A673 (cell line): ENCODE results near the gene RNF208. TPM values are rescaled to one million over a fixed set of nuclear protein-coding genes. Genes with fewer than 3 reads are reported as not detected.
A peak's percentile ranks its signal among the peaks of the same experiment; 100 is the strongest.

Experiments
- BruUV-seq: library from RNA; stranded (reverse); fragments of 400-500 nt; replicated peaks from 2 replicates; lab custom pipeline; 2021; lab: Mats Ljungman, UMichigan
- CTCF ChIA-PET: fragments of 300-600 bp; sonication (Branson Sonifier 250); formaldehyde crosslinking; loops from one replicate; lab custom pipeline; 2022; ENCODE audit warnings: antibody characterized with exemption; lab: Charles Lee
- POLR2A ChIA-PET: fragments of 300-600 bp; sonication (Branson Sonifier 250); formaldehyde crosslinking; loops from one replicate; lab custom pipeline; 2022; ENCODE audit warnings: antibody characterized with exemption; ENCODE audit not compliant: low non-redundant PET; lab: Charles Lee
- DNase-seq: peaks from one replicate; pipeline ENCODE4 v3.0.0-alpha.2; 2015; ENCODE audit warnings: low spot score
- H3K27ac ChIP-seq: fragments of 200-600 bp; sonication (generic); 2 replicates; pipeline ENCODE4 v1.5.1; 2016; ENCODE audit warnings: mixed run types, low read depth, mild to moderate bottlenecking, mixed read lengths, antibody characterized with exemption, low read length; ENCODE audit not compliant: poor library complexity, severe bottlenecking
- H3K27me3 ChIP-seq: fragments of 200-600 bp; sonication (generic); replicated peaks from 2 replicates; pipeline ENCODE4 v1.6.1; 2017; ENCODE audit warnings: mixed run types, low read depth, mild to moderate bottlenecking, mixed read lengths, antibody characterized with exemption, low read length; ENCODE audit not compliant: insufficient read depth, poor library complexity
- H3K36me3 ChIP-seq: fragments of 200-600 bp; sonication (generic); 2 replicates; pipeline ENCODE4 v1.6.1; 2016; ENCODE audit warnings: mixed run types, mild to moderate bottlenecking, mixed read lengths, antibody characterized with exemption, low read length; ENCODE audit not compliant: insufficient read depth, poor library complexity, severe bottlenecking
- H3K4me1 ChIP-seq: fragments of 200-600 bp; sonication (generic); 2 replicates; pipeline ENCODE4 v1.6.1; 2017; ENCODE audit warnings: mixed run types, mild to moderate bottlenecking, mixed read lengths, antibody characterized with exemption, low read length; ENCODE audit not compliant: insufficient read depth, poor library complexity, severe bottlenecking
- H3K4me3 ChIP-seq: fragments of 200-600 bp; sonication (generic); 2 replicates; pipeline ENCODE4 v1.5.1; 2016; ENCODE audit warnings: low read depth, mixed run types, mild to moderate bottlenecking, mixed read lengths, low read length; ENCODE audit not compliant: poor library complexity, severe bottlenecking
- H3K9me3 ChIP-seq: fragments of 200-600 bp; sonication (generic); 2 replicates; pipeline ENCODE4 v1.6.1; 2016; ENCODE audit warnings: mixed run types, low read depth, mild to moderate bottlenecking, mixed read lengths, antibody characterized with exemption, low read length; ENCODE audit not compliant: poor library complexity, severe bottlenecking
- CTCF ChIP-seq: fragments of 300-800, 200-600 bp; sonication (generic); conservative IDR thresholded peaks from 2 replicates; pipeline ENCODE4 v1.5.1; 2017; ENCODE audit warnings: low read depth, mild to moderate bottlenecking, antibody characterized with exemption, low read length, moderate library complexity, mixed read lengths
- EZH2 ChIP-seq: fragments of 200-600 bp; sonication (generic); IDR thresholded peaks from 2 replicates; pipeline ENCODE4 v1.6.1; 2017; ENCODE audit warnings: borderline replicate concordance, low read depth, mild to moderate bottlenecking, mixed read lengths, antibody characterized with exemption, low read length; ENCODE audit not compliant: poor library complexity, severe bottlenecking
- intact Hi-C: fragments of 100-400 bp; cut with micrococcal nuclease; formaldehyde crosslinking; loops from one replicate; pipeline ENCODE4 v1.10.0; 2022; ENCODE audit not compliant: unreplicated experiment
- total RNA-seq: library from RNA; stranded (reverse); gene quantifications from 2 replicates; pipeline ENCODE4 v1.2.3, GENCODE V29; 2021

RNF208 gene
- total RNA-seq, 1 experiment from 2014 or later = 13.7 TPM

- H3K27ac ChIP-seq = no peak overlapping the region
- no peak overlapping the region for H3K4me3 ChIP-seq
- TF ChIP-seq EZH2 (no peak), CTCF (no peak)
- DNase-seq = no peak
- no peaks in the 10 kb centered on the region for H3K4me1 ChIP-seq
- intact Hi-C loops = no loop called here
- POLR2A ChIA-PET = interaction anchor here (0.6 kb wide), 1 partner anchor 11 kb away, joined by 8 read pairs; no protein-coding TSS in a partner anchor
- H3K36me3 ChIP-seq = peaks cover 5% of the 10 kb centered on the region
- no TSS peak for BruUV-seq
- no peaks in the 10 kb centered on the region for H3K27me3 ChIP-seq
- CTCF ChIA-PET = interaction anchor here (0.8 kb wide), 1 partner anchor 12 kb away, joined by 4 read pairs; no protein-coding TSS in a partner anchor
- H3K9me3 ChIP-seq = no peaks in the 10 kb centered on the region
These were observed 8.6 kb downstream of the RNF208 start for GRCh38 chr9:137213160-137214060.

GRCh38 chr9:137212520-137212919 lies 9.5 kb downstream of the RNF208 start:
- ChIA-PET CTCF (interaction anchor here (0.8 kb wide), 1 partner anchor 12 kb away, joined by 4 read pairs; no protein-coding TSS in a partner anchor), POLR2A (interaction anchor here (0.6 kb wide), 1 partner anchor 10 kb away, joined by 8 read pairs; no protein-coding TSS in a partner anchor)
- peaks cover 5% of the 10 kb centered on the region for H3K36me3 ChIP-seq
- no peak overlapping the region for H3K27ac ChIP-seq
- no TSS peak for BruUV-seq
- no peaks in the 10 kb centered on the region for H3K4me1 ChIP-seq
- no peak for DNase-seq
- H3K9me3 ChIP-seq = no peaks in the 10 kb centered on the region
- no peak for TF ChIP-seq EZH2
- no peak for TF ChIP-seq CTCF
- no peaks in the 10 kb centered on the region for H3K27me3 ChIP-seq
- H3K4me3 ChIP-seq = no peak overlapping the region
- intact Hi-C loops = no loop called here

- Histone ChIP-seq H3K27ac (peak overlapping the region; percentile 10), H3K9me3 (no peaks in the 10 kb centered on the region), H3K36me3 (peaks cover 5% of the 10 kb centered on the region), H3K27me3 (no peaks in the 10 kb centered on the region), H3K4me1 (peaks cover 5% of the 10 kb centered on the region), H3K4me3 (no peak overlapping the region)
- DNase-seq = no peak
- ChIA-PET CTCF (no interaction called here), POLR2A (no interaction called here)
- BruUV-seq = no TSS peak
- intact Hi-C loops = no loop called here
- TF ChIP-seq CTCF = no peak
- TF ChIP-seq EZH2 = no peak
These were observed 10.5 kb downstream of the RNF208 start for GRCh38 chr9:137211532-137211931.
